Effector memory CD8-positive, alpha-beta T cell (primary cell): Measurements from ENCODE around the gene PDCD7.
"Not testable (repeated sequence)": the region's sequence is repeated elsewhere in the genome, so short reads cannot be mapped to it uniquely, and the experiment has no call there.

ENCODE experiments used
- ATAC-seq: fragments of 150-1000 bp; cut with Tn5 transposase; replicated peaks from 2 replicates; pipeline ENCODE4 v1.10.0; 2021; ENCODE audit warnings: mild to moderate bottlenecking, moderate library complexity
- DNase-seq, 3 experiments: peaks; one replicate each; pipeline ENCODE4 v3.0.0; 2021
- H3K27ac Mint-ChIP-seq, 2 donors: one replicate each; pipeline ENCODE4 v1.8.0; 2022; ENCODE audit warnings: mild to moderate bottlenecking in 2 of 2, mixed read lengths in 2 of 2, moderate library complexity in 2 of 2
- H3K27me3 Mint-ChIP-seq, 2 donors: one replicate each; pipeline ENCODE4 v1.8.0; 2022; ENCODE audit warnings: mixed read lengths in 2 of 2
- H3K36me3 Mint-ChIP-seq: one replicate; pipeline ENCODE4 v1.8.0; 2022; ENCODE audit warnings: mild to moderate bottlenecking, moderate library complexity, mixed read lengths; ENCODE audit not compliant: insufficient read depth
- H3K4me1 Mint-ChIP-seq, 2 donors: one replicate each; pipeline ENCODE4 v1.8.0; 2022; ENCODE audit warnings: low read depth in 2 of 2, mixed read lengths in 2 of 2
- H3K4me3 Mint-ChIP-seq, 2 donors: one replicate each; pipeline ENCODE4 v1.8.0; 2022; ENCODE audit warnings: mild to moderate bottlenecking in 2 of 2, mixed read lengths in 2 of 2, moderate library complexity in 2 of 2
- H3K9me3 Mint-ChIP-seq, 2 donors: one replicate each; pipeline ENCODE4 v1.8.0; 2022; ENCODE audit warnings: mixed read lengths in 2 of 2
- total RNA-seq, 9 experiments: gene quantifications; one replicate each; lab custom pipeline; 2026; lab: John Stamatoyannopoulos, UW

The PDCD7 gene
- total RNA-seq: 20.2 to 57.2 (median 50.0) reads per million in 9 experiments

GRCh38 chr15:65133548-65134200, at the start of gene PDCD7:
Gene PDCD7, minus strand, starts transcription at chr15:65133808. Its CDS starts 27 bp downstream, at chr15:65133781.
- H3K4me3 Mint-ChIP-seq: peak within 1 kb of the TSS; percentile 88 to 94
- ATAC-seq: peak; percentile 96
- H3K27me3 Mint-ChIP-seq: no peaks in the 10 kb centered on the region
- peaks cover 16 to 31% of the 10 kb centered on the region in 2 donors for H3K4me1 Mint-ChIP-seq
- no peaks in the 10 kb centered on the region for H3K9me3 Mint-ChIP-seq
- peak within 1 kb of the TSS; percentile 92 to 97 for H3K27ac Mint-ChIP-seq
- peaks cover 31% of the 10 kb centered on the region for H3K36me3 Mint-ChIP-seq
- peak; percentile 77 to 78 (median 78) for DNase-seq

DNA sequence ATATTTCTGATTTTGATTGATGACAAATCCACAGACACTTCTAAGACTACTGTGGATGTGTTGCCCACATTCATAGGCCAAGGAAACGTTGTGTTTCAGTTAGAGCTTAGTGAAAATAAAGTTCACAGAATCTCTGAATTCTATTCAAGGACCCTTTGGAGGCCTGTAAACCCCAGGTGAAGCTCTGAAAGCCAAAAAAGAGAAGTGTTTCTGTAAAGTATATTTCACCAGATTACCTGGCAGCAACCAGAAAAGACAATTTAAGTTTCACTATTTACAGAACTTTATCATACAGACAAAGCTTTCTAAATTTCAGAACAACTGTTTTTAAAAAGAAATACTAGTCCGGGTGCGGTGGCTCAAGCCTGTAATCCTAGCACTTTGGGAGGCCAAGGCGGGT, 48.9 kb upstream of the PDCD7 start:
- H3K27me3 Mint-ChIP-seq: no peaks in the 10 kb centered on the region
- peak overlapping the region; percentile 92 to 98 for H3K27ac Mint-ChIP-seq
- H3K4me1 Mint-ChIP-seq: peaks cover 14 to 27% of the 10 kb centered on the region in 2 donors
- no peaks in the 10 kb centered on the region for H3K9me3 Mint-ChIP-seq
- DNase-seq: no peak
- H3K4me3 Mint-ChIP-seq: peak overlapping the region; percentile 84 to 93
- H3K36me3 Mint-ChIP-seq: peaks cover 34% of the 10 kb centered on the region
- no peak for ATAC-seq

GRCh38 chr15:65181582-65182353, 48.2 kb upstream of the PDCD7 start:
- Mint-ChIP-seq H3K4me3 (peak overlapping the region; percentile 1 to 47), H3K4me1 (peaks cover 14 to 27% of the 10 kb centered on the region in 2 donors), H3K36me3 (peaks cover 42% of the 10 kb centered on the region)
- not testable (repeated sequence) for H3K27me3 Mint-ChIP-seq, DNase-seq, H3K27ac Mint-ChIP-seq, H3K9me3 Mint-ChIP-seq, ATAC-seq

DNA sequence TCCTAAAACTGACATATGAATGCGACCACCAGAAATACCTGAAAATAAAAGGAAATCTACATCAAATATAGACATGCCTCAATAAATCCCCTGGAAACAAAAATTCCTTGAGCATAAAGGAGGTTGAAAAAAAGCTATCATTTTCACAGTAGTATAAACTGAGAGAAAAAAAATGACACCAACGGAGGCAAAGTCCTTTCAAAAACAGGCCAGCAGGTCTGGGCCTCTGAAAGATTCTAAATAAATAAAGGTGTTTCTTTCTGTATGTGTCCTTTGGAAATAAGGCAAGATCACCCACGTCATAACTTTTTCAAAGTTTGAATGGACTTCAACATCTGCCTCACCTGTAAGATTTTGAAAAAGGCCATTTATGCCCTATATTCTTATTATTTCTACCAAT, 46.6 kb upstream of the PDCD7 start:
- no peaks in the 10 kb centered on the region for H3K9me3 Mint-ChIP-seq
- H3K4me3 Mint-ChIP-seq: no peak overlapping the region
- ATAC-seq: no peak

DNA sequence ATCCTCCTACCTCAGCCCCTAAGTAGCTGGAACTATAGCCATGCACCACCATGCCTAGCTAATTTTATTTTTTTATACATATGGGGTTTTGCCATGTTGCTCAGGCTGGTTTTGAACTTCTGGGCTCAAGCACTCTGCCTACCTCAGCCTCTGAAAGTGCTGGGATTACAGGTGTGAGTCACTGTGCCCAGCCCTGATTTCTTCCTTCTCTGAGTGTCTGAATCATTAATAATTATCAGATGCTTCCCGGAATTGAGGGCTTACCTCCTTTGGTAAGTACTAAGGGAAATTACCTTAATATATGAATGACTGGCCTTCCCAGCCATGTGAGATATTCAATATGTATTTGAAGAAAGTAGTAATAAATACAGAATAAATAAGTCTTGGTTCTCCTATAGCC, 44.3 kb upstream of the PDCD7 start:
- Mint-ChIP-seq H3K4me3 (no peak overlapping the region), H3K36me3 (peaks cover 60% of the 10 kb centered on the region), H3K27me3 (no peaks in the 10 kb centered on the region), H3K9me3 (no peaks in the 10 kb centered on the region), H3K4me1 (peaks cover 2 to 9% of the 10 kb centered on the region in 2 donors), H3K27ac (peak overlapping the region; percentile 32 to 35)
- no peak for DNase-seq
- no peak for ATAC-seq

More for the DNA sequence above, 46.6 kb upstream of the PDCD7 start:
- no peak overlapping the region for H3K27ac Mint-ChIP-seq
- H3K4me1 Mint-ChIP-seq: peaks cover 8 to 22% of the 10 kb centered on the region in 2 donors
- no peak for DNase-seq
- H3K36me3 Mint-ChIP-seq: peaks cover 56% of the 10 kb centered on the region
- no peaks in the 10 kb centered on the region for H3K27me3 Mint-ChIP-seq

GRCh38 chr15:65176056-65176455, 42.4 kb upstream of the PDCD7 start:
- no peak for ATAC-seq
- H3K27ac Mint-ChIP-seq: no peak overlapping the region
- H3K4me3 Mint-ChIP-seq: no peak overlapping the region
- H3K36me3 Mint-ChIP-seq: peaks cover 67% of the 10 kb centered on the region
- peaks cover 0 to 2% of the 10 kb centered on the region in 2 donors for H3K4me1 Mint-ChIP-seq
- DNase-seq: no peak
- no peaks in the 10 kb centered on the region for H3K9me3 Mint-ChIP-seq
- no peaks in the 10 kb centered on the region for H3K27me3 Mint-ChIP-seq

DNA sequence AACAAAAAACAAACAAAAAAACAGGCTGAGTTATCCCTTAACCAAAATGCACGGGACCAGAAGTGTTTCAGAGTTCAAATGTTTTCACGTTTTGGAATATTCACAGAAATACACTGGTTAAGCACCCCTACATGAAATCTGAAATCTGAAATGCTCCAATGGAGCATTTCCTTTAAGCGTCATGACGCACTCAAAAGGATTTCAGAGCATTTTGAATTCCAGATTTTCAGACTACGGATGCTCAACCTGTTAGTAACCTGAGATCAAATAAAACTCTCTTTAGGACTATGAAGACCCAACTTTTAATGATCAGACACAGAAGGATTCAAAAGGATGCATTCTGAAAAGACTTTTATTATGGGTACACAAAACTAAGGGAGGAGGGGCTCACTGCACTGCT, 41.9 kb upstream of the PDCD7 start:
- no peaks in the 10 kb centered on the region for H3K9me3 Mint-ChIP-seq
- peaks cover 65% of the 10 kb centered on the region for H3K36me3 Mint-ChIP-seq
- H3K27me3 Mint-ChIP-seq: no peaks in the 10 kb centered on the region
- H3K27ac Mint-ChIP-seq: no peak overlapping the region
- no peaks in the 10 kb centered on the region for H3K4me1 Mint-ChIP-seq
- no peak overlapping the region for H3K4me3 Mint-ChIP-seq
- DNase-seq (no peak), ATAC-seq (no peak)

- no peak for DNase-seq
- Mint-ChIP-seq H3K4me1 (no peaks in the 10 kb centered on the region), H3K9me3 (no peaks in the 10 kb centered on the region), H3K4me3 (no peak overlapping the region), H3K27me3 (no peaks in the 10 kb centered on the region), H3K36me3 (peaks cover 66% of the 10 kb centered on the region), H3K27ac (no peak overlapping the region)
- ATAC-seq: no peak
Measured at GRCh38 chr15:65174509-65174908, 40.9 kb upstream of the PDCD7 start.

- Mint-ChIP-seq H3K27me3 (no peaks in the 10 kb centered on the region), H3K4me3 (no peak overlapping the region), H3K4me1 (peaks cover 0 to 2% of the 10 kb centered on the region in 2 donors), H3K36me3 (peaks cover 66% of the 10 kb centered on the region), H3K27ac (peak overlapping the region in 1 of 2 donors; percentile 42), H3K9me3 (no peaks in the 10 kb centered on the region)
- DNase-seq (no peak), ATAC-seq (no peak)
Measured at GRCh38 chr15:65172531-65172930, 38.9 kb upstream of the PDCD7 start.

- DNase-seq: no peak
- Mint-ChIP-seq H3K36me3 (peaks cover 63% of the 10 kb centered on the region), H3K27me3 (no peaks in the 10 kb centered on the region), H3K4me1 (peaks cover 0 to 2% of the 10 kb centered on the region in 2 donors), H3K4me3 (no peak overlapping the region), H3K9me3 (no peaks in the 10 kb centered on the region), H3K27ac (no peak overlapping the region)
- no peak for ATAC-seq
Measured at GRCh38 chr15:65171428-65171827, 37.8 kb upstream of the PDCD7 start.

GRCh38 chr15:65165875-65166274, 32.3 kb upstream of the PDCD7 start:
- peak overlapping the region in 1 of 2 donors; percentile 26 for H3K27ac Mint-ChIP-seq
- H3K4me1 Mint-ChIP-seq: peaks cover 4 to 11% of the 10 kb centered on the region in 2 donors
- no peaks in the 10 kb centered on the region for H3K27me3 Mint-ChIP-seq
- H3K9me3 Mint-ChIP-seq: no peaks in the 10 kb centered on the region
- DNase-seq (no peak), ATAC-seq (no peak)
- peaks cover 50% of the 10 kb centered on the region for H3K36me3 Mint-ChIP-seq
- no peak overlapping the region for H3K4me3 Mint-ChIP-seq

DNA sequence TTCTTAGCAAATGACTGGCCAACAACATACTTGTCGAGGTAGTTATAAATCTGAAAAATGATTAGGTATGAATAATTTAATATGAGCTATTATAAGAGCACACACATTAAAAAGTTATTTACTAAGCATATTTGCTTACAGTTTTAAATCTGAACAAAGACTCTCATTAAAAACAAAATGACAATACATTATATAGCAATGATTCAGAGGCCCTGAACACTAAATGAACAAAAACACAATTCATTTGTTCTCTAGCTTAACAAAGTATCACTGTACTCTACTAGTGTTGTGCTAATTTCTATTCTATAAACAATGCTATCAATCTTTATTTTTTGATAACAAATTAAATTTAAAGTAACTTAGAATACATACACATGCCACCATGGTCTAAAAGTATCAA, 30.5 kb upstream of the PDCD7 start:
- Mint-ChIP-seq H3K4me1 (peaks cover 6 to 14% of the 10 kb centered on the region in 2 donors), H3K27ac (no peak overlapping the region), H3K36me3 (peaks cover 39% of the 10 kb centered on the region), H3K27me3 (no peaks in the 10 kb centered on the region), H3K9me3 (no peaks in the 10 kb centered on the region), H3K4me3 (no peak overlapping the region)
- no peak for DNase-seq
- ATAC-seq: no peak

DNA sequence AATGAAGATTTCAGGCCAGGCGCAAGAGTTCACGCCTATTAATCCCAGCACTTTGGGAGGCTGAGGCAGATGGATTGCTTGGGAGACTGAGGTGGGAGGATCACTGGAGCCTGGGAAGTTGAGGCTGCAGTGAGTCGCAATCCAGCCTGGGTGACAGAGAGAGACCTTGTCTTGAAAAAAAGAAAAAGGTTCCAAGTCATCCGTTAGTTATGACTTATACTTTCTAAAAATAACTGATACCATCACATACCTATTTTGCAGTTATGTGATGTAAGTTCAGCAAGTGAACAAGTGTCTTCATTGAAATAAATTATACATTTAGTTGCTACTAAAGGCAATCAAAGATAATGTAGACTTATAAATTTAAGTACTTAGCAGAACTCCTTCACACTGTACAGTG, 29.4 kb upstream of the PDCD7 start:
- DNase-seq (no peak), ATAC-seq (no peak)
- H3K4me1 Mint-ChIP-seq: peaks cover 6 to 14% of the 10 kb centered on the region in 2 donors
- no peaks in the 10 kb centered on the region for H3K27me3 Mint-ChIP-seq
- H3K4me3 Mint-ChIP-seq: no peak overlapping the region
- H3K27ac Mint-ChIP-seq: peak overlapping the region in 1 of 2 donors; percentile 60
- H3K36me3 Mint-ChIP-seq: peaks cover 42% of the 10 kb centered on the region
- H3K9me3 Mint-ChIP-seq: no peaks in the 10 kb centered on the region

DNA sequence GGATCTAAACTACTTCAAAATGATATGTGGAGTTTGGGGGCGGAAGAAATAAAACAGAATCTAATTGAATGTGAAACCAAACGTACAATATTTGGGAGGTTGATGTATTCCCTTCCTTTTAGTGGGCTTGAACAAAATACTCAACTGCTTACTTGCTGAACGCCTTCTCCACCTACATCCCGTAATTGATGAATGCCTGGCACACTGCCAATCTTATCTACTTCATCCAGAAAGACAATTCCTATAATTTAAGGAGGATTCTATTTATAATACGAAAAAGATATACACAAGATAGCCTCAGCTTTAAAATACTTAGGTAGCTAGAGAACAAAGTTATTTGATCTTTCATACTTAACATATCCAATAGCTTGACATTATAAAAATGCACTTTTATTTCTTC, 23.1 kb upstream of the PDCD7 start:
- no peaks in the 10 kb centered on the region for H3K27me3 Mint-ChIP-seq
- H3K4me1 Mint-ChIP-seq: peaks cover 3 to 4% of the 10 kb centered on the region in 2 donors
- peaks cover 78% of the 10 kb centered on the region for H3K36me3 Mint-ChIP-seq
- H3K4me3 Mint-ChIP-seq: no peak overlapping the region
- ATAC-seq (no peak), DNase-seq (no peak)
- H3K9me3 Mint-ChIP-seq: no peaks in the 10 kb centered on the region
- H3K27ac Mint-ChIP-seq: no peak overlapping the region
